HepG2 (cell line): ENCODE measurements around the gene VCAN. TPM values are rescaled to one million over a fixed set of nuclear protein-coding genes. Genes with fewer than 3 reads are reported as not detected.

Experiments used
- ATAC-seq: fragments of 200-7000 bp; cut with Tn5 transposase; 3 replicates; pipeline ENCODE4 v1.9.1; 2020; ENCODE audit warnings: mild to moderate bottlenecking, moderate library complexity
- BruUV-seq: library from RNA; stranded (reverse); fragments of 400-500 nt; replicated peaks from 2 replicates; lab custom pipeline; 2021; lab: Mats Ljungman, UMichigan
- CTCF ChIA-PET: fragments of 300-600 bp; formaldehyde crosslinking; extraction: SDS; loops from one replicate; lab custom pipeline; 2021; ENCODE audit warnings: low total read pairs, inconsistent platforms, low intra/inter-chr PET ratio; lab: Yijun Ruan, JAX
- POLR2A ChIA-PET: fragments of 350-600 bp; sonication (Branson Sonifier 250); formaldehyde crosslinking; loops from one replicate; lab custom pipeline; 2020; ENCODE audit warnings: antibody characterized with exemption, inconsistent platforms; lab: Yijun Ruan, JAX
- DNase-seq: peaks from one replicate; pipeline ENCODE4 v3.0.0-alpha.2; 2015; ENCODE audit warnings: low spot score
- FAIRE-seq: peaks from 3 replicates; lab custom pipeline; 2011; peaks lifted over from hg19 to GRCh38; lab: Jason Lieb, UNC
- H2AFZ ChIP-seq: one replicate; pipeline ENCODE4 v1.6.1; 2011; ENCODE audit warnings: low read length, inconsistent platforms
- H3K27ac ChIP-seq: fragments of 300-600 bp; 3 replicates; pipeline ENCODE4 v1.8.0; 2011; ENCODE audit warnings: mixed run types, mild to moderate bottlenecking, mixed read lengths, low read length, inconsistent platforms; ENCODE audit not compliant: insufficient read depth; ENCODE audit errors: extremely low read length
- H3K27me3 ChIP-seq, 2 experiments: fragments of 200-600 bp in 1 of 2; 2 replicates in 1 of 2; 3 replicates in 1 of 2; pipeline versions ENCODE4 v1.6.0 to v1.8.0; 2011; ENCODE audit warnings: low read length in 2 of 2, mild to moderate bottlenecking in 2 of 2, moderate library complexity in 2 of 2, inconsistent platforms in 1 of 2; ENCODE audit not compliant: insufficient read depth in 2 of 2, control insufficient read depth in 1 of 2
- H3K36me3 ChIP-seq, 2 experiments: fragments of 200-600 bp in 1 of 2; replicated peaks in 1 of 2; 2 replicates in 1 of 2; 3 replicates in 1 of 2; pipeline versions ENCODE4 v1.5.1 to v1.8.0; 2011; ENCODE audit warnings: low read length in 2 of 2, inconsistent platforms in 1 of 2; ENCODE audit not compliant: insufficient read depth in 2 of 2, control insufficient read depth in 1 of 2
- H3K4me1 ChIP-seq: 2 replicates; pipeline ENCODE4 v1.5.1; 2012; ENCODE audit warnings: low read length, inconsistent platforms; ENCODE audit not compliant: insufficient read depth
- H3K4me2 ChIP-seq: 2 replicates; pipeline ENCODE4 v1.6.0; 2011; ENCODE audit warnings: low read depth, low read length, inconsistent platforms
- H3K4me3 ChIP-seq, 3 experiments: fragments of 200-600 bp in 1 of 3; sonication (generic), shearing (Covaris generic) in 1 of 3; replicated peaks in 1 of 3; 2 replicates each; pipeline ENCODE4 v1.5.1; 2011 to 2016; ENCODE audit warnings: low read length in 3 of 3, inconsistent platforms in 2 of 3, low read depth in 2 of 3, mild to moderate bottlenecking in 2 of 3, control low read depth in 1 of 3, mixed read lengths in 1 of 3; ENCODE audit not compliant: insufficient read depth in 1 of 3
- H3K79me2 ChIP-seq: one replicate; pipeline ENCODE4 v1.6.1; 2011; ENCODE audit warnings: low read length, inconsistent platforms; ENCODE audit not compliant: insufficient read depth
- H3K9ac ChIP-seq: 2 replicates; pipeline ENCODE4 v1.6.0; 2011; ENCODE audit warnings: mild to moderate bottlenecking, low read depth, low read length, inconsistent platforms; ENCODE audit not compliant: insufficient read depth
- H3K9me3 ChIP-seq: 2 replicates; pipeline ENCODE4 v1.5.1; 2012; ENCODE audit warnings: mild to moderate bottlenecking, low read length
- H4K20me1 ChIP-seq: 2 replicates; pipeline ENCODE4 v1.6.0; 2011; ENCODE audit warnings: inconsistent platforms, mild to moderate bottlenecking, low read length, moderate library complexity; ENCODE audit not compliant: insufficient read depth
- BCL6 ChIP-seq: IDR thresholded peaks from 2 replicates; pipeline ENCODE4 v1.6.1; 2016; ENCODE audit warnings: missing genetic modification reagents, missing compliant biosample characterization
- CCDC6 ChIP-seq: sonication (generic); formaldehyde crosslinking; IDR thresholded peaks from 2 replicates; pipeline ENCODE4 v1.8.1; 2022; ENCODE audit warnings: mild to moderate bottlenecking, missing genetic modification reagents, moderate library complexity
- CTCF ChIP-seq: sonication (generic); formaldehyde crosslinking; IDR thresholded peaks from 2 replicates; pipeline ENCODE4 v1.5.0; 2020; ENCODE audit warnings: mild to moderate bottlenecking, missing genetic modification reagents, moderate library complexity
- ELF3 ChIP-seq: IDR thresholded peaks from 2 replicates; pipeline ENCODE4 v1.6.1; 2016; ENCODE audit warnings: missing genetic modification reagents, missing compliant biosample characterization
- ETV5 ChIP-seq: IDR thresholded peaks from 2 replicates; pipeline ENCODE4 v1.6.1; 2018; ENCODE audit warnings: missing biosample characterization, missing genetic modification reagents, inconsistent platforms, borderline replicate concordance
- FOSL2 ChIP-seq: sonication (generic); formaldehyde crosslinking; IDR thresholded peaks from 2 replicates; pipeline ENCODE4 v1.4.0; 2020; ENCODE audit warnings: missing genetic modification reagents
- GABPB1 ChIP-seq: IDR thresholded peaks from 2 replicates; pipeline ENCODE4 v1.6.1; 2016; ENCODE audit warnings: mild to moderate bottlenecking, missing genetic modification reagents, moderate library complexity, missing compliant biosample characterization
- HDAC2 ChIP-seq: sonication (generic); formaldehyde crosslinking; IDR thresholded peaks from 2 replicates; pipeline ENCODE4 v1.4.0; 2020; ENCODE audit warnings: missing genetic modification reagents
- KDM2A ChIP-seq: sonication (generic); formaldehyde crosslinking; IDR thresholded peaks from 2 replicates; pipeline ENCODE4 v1.4.0; 2020; ENCODE audit warnings: low read depth, missing genetic modification reagents, borderline replicate concordance
- RAD21 ChIP-seq: fragments of 450-650 bp; formaldehyde crosslinking; IDR thresholded peaks from 2 replicates; pipeline ENCODE4 v1.5.0; 2020; ENCODE audit warnings: mild to moderate bottlenecking
- RXRB ChIP-seq: IDR thresholded peaks from 2 replicates; pipeline ENCODE4 v1.6.1; 2016; ENCODE audit warnings: borderline replicate concordance, missing genetic modification reagents, missing compliant biosample characterization
- SCMH1 ChIP-seq: sonication (generic); formaldehyde crosslinking; IDR thresholded peaks from 2 replicates; pipeline ENCODE4 v1.9.0; 2021; ENCODE audit warnings: missing genetic modification reagents, mild to moderate bottlenecking, borderline replicate concordance
- SOX13 ChIP-seq, 3 experiments: fragments of 450-650 bp in 1 of 3; sonication (generic) in 1 of 3; formaldehyde crosslinking in 1 of 3; IDR thresholded peaks in 2 of 3; conservative IDR thresholded peaks in 1 of 3; 2 replicates each; pipeline versions ENCODE4 v1.5.0 to v1.6.1; 2016 to 2020; ENCODE audit warnings: antibody characterized with exemption in 1 of 3, mild to moderate bottlenecking in 1 of 3, missing compliant biosample characterization in 1 of 3, missing genetic modification reagents in 1 of 3, moderate library complexity in 1 of 3
- TERF1 ChIP-seq: sonication (generic); formaldehyde crosslinking; IDR thresholded peaks from 2 replicates; pipeline ENCODE4 v1.8.0; 2022; ENCODE audit warnings: mild to moderate bottlenecking, missing genetic modification reagents, moderate library complexity
- ZBTB33 ChIP-seq: sonication (generic); formaldehyde crosslinking; IDR thresholded peaks from 2 replicates; pipeline ENCODE4 v1.4.0; 2020; ENCODE audit warnings: missing genetic modification reagents
- ZNF331 ChIP-seq: sonication (generic); formaldehyde crosslinking; IDR thresholded peaks from 2 replicates; pipeline ENCODE4 v1.4.0; 2020; ENCODE audit warnings: missing genetic modification reagents
- WGBS: methylation state at CpG from one replicate; pipeline ENCODE4 v1.1.6; 2017; ENCODE audit warnings: low lambda C conversion rate; 5-methylcytosine and 5-hydroxymethylcytosine counted together
- in situ Hi-C: cut with HindIII; loops from 2 replicates; pipeline ENCODE4 v1.10.0; 2017; ENCODE audit warnings: low pct_unique_long_range_greater_than_20kb; ENCODE audit not compliant: extremely low pct_ligation_motif_present
- intact Hi-C: fragments of 100-400 bp; cut with micrococcal nuclease; formaldehyde crosslinking; loops from one replicate; pipeline ENCODE4 v1.10.0; 2022; ENCODE audit not compliant: unreplicated experiment
- polyA plus RNA-seq, 8 experiments: library from polyadenylated mRNA; depleted of rRNA in 3 of 8; stranded (reverse) in 7 of 8; unstranded in 1 of 8; fragments of >200 nt; fragmentation: Illumina TruSeq in 4 of 8; extraction: Trizol in 4 of 8; gene quantifications; 2 replicates each; pipeline versions ENCODE4 v1.2.1 to v1.2.3, GENCODE V29; 2011 to 2016; ENCODE audit warnings: low read depth in 4 of 8, missing spikeins in 1 of 8, mixed read lengths in 1 of 8; ENCODE audit not compliant: insufficient read depth in 1 of 8
- total RNA-seq, 5 experiments: library from RNA; depleted of rRNA; stranded (reverse); fragments of >200 nt; fragmentation: Illumina TruSeq; extraction: Trizol; gene quantifications; 2 replicates each; pipeline ENCODE4 v1.2.3, GENCODE V29; 2016; ENCODE audit warnings: low read depth in 1 of 5

VCAN gene
- total and polyA plus RNA-seq, 2 of the 13 experiments (the other 11 are each of a cell fraction or from before 2014, with no cell fraction given) = 1.2 to 3.5 TPM

- no peak overlapping the region for H3K4me3 ChIP-seq
- intact Hi-C loops (loop anchor here (1.0 to 5.0 kb wide), 4 partner anchors 132 to 1118 kb away; no protein-coding TSS in a partner anchor), in situ Hi-C loops (loop anchor here (5.0 to 25.0 kb wide), 3 partner anchors 793 to 1116 kb away; no protein-coding TSS in a partner anchor)
- H4K20me1 ChIP-seq = no peaks in the 10 kb centered on the region
- CTCF ChIA-PET = interaction anchor here (0.9 to 1.4 kb wide), 4 partner anchors 43 to 1118 kb away, joined by 5 to 7 read pairs (median 6); no protein-coding TSS in a partner anchor
- H3K9me3 ChIP-seq = no peaks in the 10 kb centered on the region
- no peak overlapping the region for H3K4me2 ChIP-seq
- DNase-seq (peak; percentile 61), FAIRE-seq (peak; percentile 63), ATAC-seq (peak; percentile 99)
- POLR2A ChIA-PET = no interaction called here
- H3K79me2 ChIP-seq = no peaks in the 10 kb centered on the region
- no peaks in the 10 kb centered on the region for H3K4me1 ChIP-seq
- no peak overlapping the region for H3K9ac ChIP-seq
- H3K27ac ChIP-seq = no peak overlapping the region
- BruUV-seq = no TSS peak
- WGBS = 25% methylated on average over 13 of the region's 13 CpGs
- no peaks in the 10 kb centered on the region for H3K27me3 ChIP-seq
- H3K36me3 ChIP-seq = no peaks in the 10 kb centered on the region
- H2AFZ ChIP-seq = no peak overlapping the region
- TF ChIP-seq ZBTB33 (CRISPR knock-in tag) (peak; percentile 74), ELF3 (CRISPR knock-in tag) (0 out of 2 replicates have a peak, but pooled peaks have one; percentile 27), KDM2A (peak; percentile 52; the same call in 1 of the 2 replicates), GABPB1 (CRISPR knock-in tag) (peak; percentile 78; the same call in 1 of the 2 replicates), CTCF (CRISPR knock-in tag) (peak; percentile 90), FOSL2 (CRISPR knock-in tag) (peak; percentile 42), SCMH1 (CRISPR knock-in tag) (no peak), BCL6 (CRISPR knock-in tag) (peak; percentile 48), CCDC6 (0 out of 2 replicates have a peak, but pooled peaks have one; percentile 29), RAD21 (peak; percentile 66), ZNF331 (CRISPR knock-in tag) (peak; percentile 82), TERF1 (no peak), ETV5 (CRISPR knock-in tag) (peak; percentile 74), RXRB (CRISPR knock-in tag) (0 out of 2 replicates have a peak, but pooled peaks have one; percentile 13), SOX13 (IDR thresholded peaks at IDR 0.05) (no peak), SOX13 (CRISPR knock-in tag; conservative IDR thresholded peaks at IDR 0.05 in 1 of 2, IDR thresholded peaks at IDR 0.05 in 1 of 2) (peak in 1 of 2 experiments; percentile 50; a peak in 1 of 4 replicates), HDAC2 (CRISPR knock-in tag) (peak; percentile 31; the same call in 1 of the 2 replicates)
Observed at GRCh38 chr5:83430130-83431010, 41.2 kb upstream of the VCAN start.
